Panc1 (cell line): ENCODE measurements around the gene ATP2B2. TPM values are rescaled to one million over a fixed set of nuclear protein-coding genes. Genes with fewer than 3 reads are reported as not detected.

Experiments used
- ATAC-seq: fragments of 200-7000 bp; cut with Tn5 transposase; 2 replicates; pipeline ENCODE4 v1.9.1; 2020; ENCODE audit warnings: mild to moderate bottlenecking, moderate library complexity
- BruUV-seq: library from RNA; stranded (reverse); fragments of 400-500 nt; replicated peaks from 2 replicates; lab custom pipeline; 2021; lab: Mats Ljungman, UMichigan
- CTCF ChIA-PET: fragments of 300-600 bp; sonication (Branson Sonifier 250); formaldehyde crosslinking; loops from one replicate; lab custom pipeline; 2022; ENCODE audit warnings: antibody characterized with exemption; lab: Charles Lee
- POLR2A ChIA-PET: fragments of 300-600 bp; sonication (Branson Sonifier 250); formaldehyde crosslinking; loops from one replicate; lab custom pipeline; 2022; ENCODE audit warnings: antibody characterized with exemption; lab: Charles Lee
- DNase-seq: peaks from one replicate; pipeline ENCODE4 v3.0.0-alpha.2; 2010; ENCODE audit warnings: low read depth, low spot score
- H3K27ac ChIP-seq: 2 replicates; pipeline ENCODE4 v1.5.1; 2011; ENCODE audit warnings: mild to moderate bottlenecking, low read length, inconsistent platforms
- H3K27me3 ChIP-seq: fragments of 200-500 bp; sonication (Bioruptor generic); 2 replicates; pipeline ENCODE4 v1.6.0; 2014; ENCODE audit warnings: low read length, inconsistent platforms; ENCODE audit not compliant: control insufficient read depth, insufficient read depth
- H3K36me3 ChIP-seq: fragments of 200-500 bp; sonication (Bioruptor generic); 2 replicates; pipeline ENCODE4 v1.5.1; 2014; ENCODE audit warnings: inconsistent platforms, mild to moderate bottlenecking, low read length, moderate library complexity; ENCODE audit not compliant: control insufficient read depth, insufficient read depth
- H3K4me1 ChIP-seq: 2 replicates; pipeline ENCODE4 v1.5.1; 2011; ENCODE audit warnings: inconsistent platforms, mild to moderate bottlenecking, low read length, moderate library complexity; ENCODE audit not compliant: control insufficient read depth, insufficient read depth
- H3K4me3 ChIP-seq, 2 experiments: 2 replicates each; pipeline ENCODE4 v1.5.1; 2011 to 2012; ENCODE audit warnings: low read depth in 2 of 2, low read length in 2 of 2, mild to moderate bottlenecking in 2 of 2, inconsistent platforms in 1 of 2, moderate library complexity in 1 of 2
- H3K9me3 ChIP-seq: fragments of 200-500 bp; sonication (Bioruptor generic); 2 replicates; pipeline ENCODE4 v1.5.1; 2014; ENCODE audit warnings: low read depth, mild to moderate bottlenecking, inconsistent platforms, low read length, moderate library complexity; ENCODE audit not compliant: control insufficient read depth, insufficient read depth
- CTCF ChIP-seq: fragments of 450-650 bp; IDR thresholded peaks from 2 replicates; pipeline ENCODE4 v1.5.1; 2017; ENCODE audit warnings: mild to moderate bottlenecking
- POLR2AphosphoS5 ChIP-seq: IDR thresholded peaks from 2 replicates; pipeline ENCODE4 v1.6.1; 2012; ENCODE audit warnings: mild to moderate bottlenecking, low read depth, low read length, moderate library complexity
- REST ChIP-seq, 2 experiments: IDR thresholded peaks; 2 replicates each; pipeline ENCODE4 v1.6.1; 2011 to 2012; ENCODE audit warnings: low read depth in 2 of 2, control low read depth in 1 of 2, low read length in 1 of 2, mild to moderate bottlenecking in 1 of 2, moderate library complexity in 1 of 2; ENCODE audit not compliant: insufficient read depth in 1 of 2
- SIN3A ChIP-seq: IDR thresholded peaks from 2 replicates; pipeline ENCODE4 v1.6.1; 2012; ENCODE audit warnings: low read depth, mild to moderate bottlenecking, low read length, moderate library complexity, borderline replicate concordance; ENCODE audit not compliant: insufficient read depth
- TCF7L2 ChIP-seq: IDR thresholded peaks from 2 replicates; pipeline ENCODE4 v1.6.1; 2011; ENCODE audit warnings: mild to moderate bottlenecking, low read depth, low read length, inconsistent platforms
- in situ Hi-C: cut with HindIII; loops from 2 replicates; pipeline ENCODE4 v1.10.0; 2016; ENCODE audit warnings: low sequenced_read_pairs, low pct_unique_long_range_greater_than_20kb
- intact Hi-C: fragments of 100-400 bp; cut with micrococcal nuclease; formaldehyde crosslinking; loops from one replicate; pipeline ENCODE4 v1.10.0; 2022; ENCODE audit not compliant: unreplicated experiment
- total RNA-seq: library from RNA; stranded (reverse); gene quantifications from one replicate; pipeline ENCODE4 v1.2.1, GENCODE V29; 2021; ENCODE audit not compliant: unreplicated experiment

ATP2B2 gene
- total RNA-seq, 1 experiment from 2014 or later = not detected

GRCh38 chr3:10549617-10550230, 44.3 kb upstream of the ATP2B2 start:
- Histone ChIP-seq H3K4me1 (peaks cover 8% of the 10 kb centered on the region; the same call in 1 of the 2 replicates), H3K27me3 (no peaks in the 10 kb centered on the region), H3K9me3 (no peaks in the 10 kb centered on the region), H3K36me3 (no peaks in the 10 kb centered on the region), H3K4me3 (no peak overlapping the region), H3K27ac (no peak overlapping the region)
- POLR2A ChIA-PET = no interaction called here
- ATAC-seq = no peak
- in situ Hi-C loops = no loop called here
- CTCF ChIA-PET = no interaction called here
- BruUV-seq = no TSS peak
- no peak for DNase-seq
- no peak for TF ChIP-seq REST (IDR thresholded peaks at IDR 0.05; ENCODE audit: insufficient read depth in 1 of 2, low read depth in 2 of 2, low read length in 1 of 2)
- intact Hi-C loops = no loop called here

- in situ Hi-C loops = no loop called here
- no peak for TF ChIP-seq TCF7L2
- ATAC-seq = no peak
- intact Hi-C loops = no loop called here
- no peak overlapping the region for H3K4me3 ChIP-seq
- BruUV-seq = no TSS peak
- no peak overlapping the region for H3K27ac ChIP-seq
- no peaks in the 10 kb centered on the region for H3K36me3 ChIP-seq
- H3K9me3 ChIP-seq = no peaks in the 10 kb centered on the region
- H3K27me3 ChIP-seq = no peaks in the 10 kb centered on the region
- H3K4me1 ChIP-seq = peaks cover 8% of the 10 kb centered on the region; the same call in 1 of the 2 replicates
- ChIA-PET POLR2A (no interaction called here), CTCF (no interaction called here)
- no peak for DNase-seq
Measured at GRCh38 chr3:10548992-10549391, 43.6 kb upstream of the ATP2B2 start.

GRCh38 chr3:10547841-10548783, 42.7 kb upstream of the ATP2B2 start:
- Histone ChIP-seq H3K27ac (no peak overlapping the region), H3K27me3 (no peaks in the 10 kb centered on the region), H3K36me3 (no peaks in the 10 kb centered on the region), H3K4me1 (peaks cover 8% of the 10 kb centered on the region; the same call in 1 of the 2 replicates), H3K9me3 (no peaks in the 10 kb centered on the region), H3K4me3 (no peak overlapping the region)
- intact Hi-C loops (no loop called here), in situ Hi-C loops (no loop called here)
- BruUV-seq = no TSS peak
- no peak for ATAC-seq
- TF ChIP-seq CTCF = no peak
- no peak for TF ChIP-seq REST (IDR thresholded peaks at IDR 0.05; ENCODE audit: insufficient read depth in 1 of 2, low read depth in 2 of 2, low read length in 1 of 2)
- TF ChIP-seq TCF7L2 = no peak
- no peak for TF ChIP-seq POLR2AphosphoS5
- TF ChIP-seq SIN3A = no peak
- CTCF ChIA-PET = no interaction called here
- DNase-seq = no peak
- POLR2A ChIA-PET = no interaction called here
